H1 (cell line): ENCODE data around the gene LRRC4C. TPM values are rescaled to one million over a fixed set of nuclear protein-coding genes. Genes with fewer than 3 reads are reported as not detected.

Experiments used
- CTCF ChIA-PET: fragments of 300-600 bp; sonication (Branson Sonifier 250); formaldehyde crosslinking; loops from one replicate; lab custom pipeline; 2021; ENCODE audit not compliant: partially characterized antibody; lab: Charles Lee
- POLR2A ChIA-PET: fragments of 300-600 bp; sonication (Branson Sonifier 250); formaldehyde crosslinking; loops from one replicate; lab custom pipeline; 2021; ENCODE audit warnings: inconsistent platforms; ENCODE audit not compliant: partially characterized antibody; lab: Charles Lee
- DNase-seq, 2 experiments: peaks; one replicate each; pipeline versions ENCODE4 v3.0.0 to v3.0.0-alpha.2; 2010 to 2022; ENCODE audit warnings: low spot score in 2 of 2, low read depth in 1 of 2, mixed read lengths in 1 of 2
- FAIRE-seq: peaks from 2 replicates; lab custom pipeline; 2011; peaks lifted over from hg19 to GRCh38; lab: Jason Lieb, UNC
- H2AFZ ChIP-seq: 2 replicates; pipeline ENCODE4 v1.8.1; 2012; ENCODE audit warnings: low read length, inconsistent platforms
- H2AK5ac ChIP-seq: 2 replicates; pipeline ENCODE4 v1.6.1; 2013; ENCODE audit warnings: low read depth, low read length
- H2BK120ac ChIP-seq: replicated peaks from 2 replicates; pipeline ENCODE3; 2013; ENCODE audit warnings: low read depth, low read length, inconsistent platforms
- H2BK12ac ChIP-seq: 2 replicates; pipeline ENCODE4 v1.6.1; 2013; ENCODE audit warnings: low read depth, low read length
- H2BK15ac ChIP-seq: 2 replicates; pipeline ENCODE4 v1.6.1; 2013; ENCODE audit warnings: low read length
- H2BK20ac ChIP-seq: 2 replicates; pipeline ENCODE4 v1.6.1; 2013; ENCODE audit warnings: low read length
- H2BK5ac ChIP-seq: 2 replicates; pipeline ENCODE4 v1.6.1; 2013; ENCODE audit warnings: low read depth, low read length
- H3K14ac ChIP-seq: 2 replicates; pipeline ENCODE4 v1.6.1; 2013; ENCODE audit warnings: inconsistent platforms; ENCODE audit not compliant: insufficient read length
- H3K18ac ChIP-seq: 2 replicates; pipeline ENCODE4 v1.6.1; 2013; ENCODE audit warnings: low read length; ENCODE audit errors: extremely low read depth
- H3K23ac ChIP-seq: 2 replicates; pipeline ENCODE4 v1.6.1; 2013; ENCODE audit warnings: inconsistent platforms; ENCODE audit not compliant: insufficient read length
- H3K23me2 ChIP-seq: 2 replicates; pipeline ENCODE4 v1.6.1; 2013; ENCODE audit warnings: low read depth, low read length
- H3K27ac ChIP-seq: 2 replicates; pipeline ENCODE4 v1.6.1; 2011; ENCODE audit warnings: low read depth, low read length, inconsistent platforms
- H3K27me3 ChIP-seq, 4 experiments: replicated peaks in 1 of 4; 1 replicate in 1 of 4; 2 replicates in 3 of 4; pipeline versions ENCODE4 v1.6.1 to v1.8.1; 2011 to 2013; ENCODE audit warnings: low read length in 3 of 4, mild to moderate bottlenecking in 3 of 4, inconsistent platforms in 2 of 4, mixed read lengths in 2 of 4, moderate library complexity in 1 of 4; ENCODE audit not compliant: control insufficient read depth in 3 of 4, insufficient read depth in 3 of 4; ENCODE audit errors: extremely low read depth in 1 of 4
- H3K36me3 ChIP-seq, 4 experiments: 2 replicates each; pipeline versions ENCODE4 v1.6.1 to v1.8.1; 2011 to 2013; ENCODE audit warnings: mild to moderate bottlenecking in 4 of 4, low read length in 3 of 4, moderate library complexity in 2 of 4, control low read depth in 1 of 4, inconsistent platforms in 1 of 4; ENCODE audit not compliant: insufficient read depth in 4 of 4, control insufficient read depth in 2 of 4
- H3K4ac ChIP-seq: replicated peaks from 2 replicates; pipeline ENCODE3; 2013; ENCODE audit warnings: low read length, low read depth, mixed read lengths, inconsistent platforms; ENCODE audit not compliant: insufficient read length
- H3K4me1 ChIP-seq, 4 experiments: replicated peaks in 1 of 4; 1 replicate in 1 of 4; 2 replicates in 3 of 4; pipeline versions ENCODE4 v1.6.1 to v1.8.1; 2011 to 2013; ENCODE audit warnings: low read length in 3 of 4, inconsistent platforms in 2 of 4, mixed read lengths in 1 of 4; ENCODE audit not compliant: insufficient read depth in 4 of 4, control insufficient read depth in 3 of 4
- H3K4me2 ChIP-seq, 2 experiments: 2 replicates each; pipeline versions ENCODE4 v1.6.1 to v1.8.1; 2011 to 2013; ENCODE audit warnings: low read depth in 2 of 2, low read length in 2 of 2, control low read depth in 1 of 2, inconsistent platforms in 1 of 2, mild to moderate bottlenecking in 1 of 2; ENCODE audit not compliant: insufficient read depth in 1 of 2
- H3K4me3 ChIP-seq, 4 experiments: fragments of 200-600, 300-600 bp in 1 of 4; sonication (generic), shearing (Covaris generic), sonication (Bioruptor Twin) in 1 of 4; 2 replicates each; pipeline versions ENCODE4 v1.5.1 to v1.8.1; 2011 to 2016; ENCODE audit warnings: low read length in 4 of 4, low read depth in 3 of 4, control low read depth in 2 of 4, inconsistent platforms in 2 of 4, mild to moderate bottlenecking in 2 of 4, mixed read lengths in 1 of 4, moderate library complexity in 1 of 4; ENCODE audit not compliant: insufficient read depth in 2 of 4; ENCODE audit errors: extremely low read depth in 1 of 4
- H3K56ac ChIP-seq: replicated peaks from 2 replicates; pipeline ENCODE3; 2013; ENCODE audit warnings: low read depth, mild to moderate bottlenecking, mixed read lengths, low read length, inconsistent platforms; ENCODE audit not compliant: insufficient read length
- H3K79me1 ChIP-seq: 2 replicates; pipeline ENCODE4 v1.6.1; 2013; ENCODE audit warnings: low read depth, low read length, control low read depth
- H3K79me2 ChIP-seq, 2 experiments: 2 replicates each; pipeline versions ENCODE4 v1.6.1 to v1.8.1; 2012 to 2013; ENCODE audit warnings: low read length in 2 of 2, mild to moderate bottlenecking in 2 of 2, inconsistent platforms in 1 of 2; ENCODE audit not compliant: insufficient read depth in 2 of 2, control insufficient read depth in 1 of 2
- H3K9ac ChIP-seq, 4 experiments: replicated peaks in 1 of 4; 1 replicate in 1 of 4; 2 replicates in 3 of 4; pipeline versions ENCODE4 v1.6.1 to v1.8.1; 2011 to 2013; ENCODE audit warnings: low read depth in 3 of 4, low read length in 3 of 4, control low read depth in 2 of 4, mild to moderate bottlenecking in 2 of 4, moderate library complexity in 2 of 4, inconsistent platforms in 1 of 4; ENCODE audit errors: extremely low read depth in 1 of 4
- H3K9me3 ChIP-seq, 2 experiments: 2 replicates each; pipeline versions ENCODE4 v1.6.1 to v1.8.1; 2012 to 2013; ENCODE audit warnings: mild to moderate bottlenecking in 2 of 2, moderate library complexity in 2 of 2, control low read depth in 1 of 2, inconsistent platforms in 1 of 2, low read depth in 1 of 2, low read length in 1 of 2, mixed read lengths in 1 of 2; ENCODE audit not compliant: insufficient read depth in 2 of 2
- H4K20me1 ChIP-seq, 2 experiments: replicated peaks in 1 of 2; 2 replicates each; pipeline versions ENCODE3 to v1.8.1; 2011 to 2013; ENCODE audit warnings: inconsistent platforms in 2 of 2, low read length in 2 of 2, mild to moderate bottlenecking in 1 of 2; ENCODE audit not compliant: insufficient read depth in 2 of 2, control insufficient read depth in 1 of 2
- H4K5ac ChIP-seq: 2 replicates; pipeline ENCODE4 v1.6.1; 2013; ENCODE audit warnings: low read length, low read depth, mixed read lengths, inconsistent platforms; ENCODE audit not compliant: insufficient read length
- H4K8ac ChIP-seq: 2 replicates; pipeline ENCODE4 v1.8.0; 2013; ENCODE audit warnings: mild to moderate bottlenecking, moderate library complexity, low read length, inconsistent platforms; ENCODE audit not compliant: insufficient read depth; ENCODE audit errors: extremely low read depth
- H4K91ac ChIP-seq: replicated peaks from 2 replicates; pipeline ENCODE3; 2013; ENCODE audit warnings: low read length, mixed read lengths, inconsistent platforms; ENCODE audit not compliant: insufficient read length
- BACH1 ChIP-seq: IDR thresholded peaks from 2 replicates; pipeline ENCODE4 v1.6.1; 2012; ENCODE audit warnings: low read length, improper control_type of control experiment
- BCL11A ChIP-seq, 2 experiments: IDR thresholded peaks; one replicate each; pipeline ENCODE4 v1.6.1; 2011; ENCODE audit warnings: low read depth in 2 of 2, low read length in 2 of 2, mild to moderate bottlenecking in 2 of 2
- CHD1 ChIP-seq: IDR thresholded peaks from 2 replicates; pipeline ENCODE4 v1.6.1; 2012; ENCODE audit warnings: low read depth, low read length, improper control_type of control experiment
- JUND ChIP-seq: IDR thresholded peaks from 2 replicates; pipeline ENCODE4 v1.6.1; 2011; ENCODE audit warnings: mild to moderate bottlenecking, improper control_type of control experiment, low read length
- MAFK ChIP-seq: IDR thresholded peaks from 2 replicates; pipeline ENCODE4 v1.6.1; 2012; ENCODE audit warnings: low read depth, mild to moderate bottlenecking, improper control_type of control experiment, low read length
- POU5F1 ChIP-seq: IDR thresholded peaks from 2 replicates; pipeline ENCODE4 v1.6.1; 2011; ENCODE audit warnings: low read depth, mild to moderate bottlenecking, low read length, moderate library complexity
- RFX5 ChIP-seq: IDR thresholded peaks from 2 replicates; pipeline ENCODE4 v1.6.1; 2011; ENCODE audit warnings: low read depth, low read length, improper control_type of control experiment, borderline replicate concordance
- RXRA ChIP-seq: IDR thresholded peaks from 2 replicates; pipeline ENCODE4 v1.6.1; 2011; ENCODE audit warnings: low read depth, mild to moderate bottlenecking, low read length, moderate library complexity; ENCODE audit not compliant: insufficient read depth
- SIRT6 ChIP-seq: IDR thresholded peaks from one replicate; pipeline ENCODE4 v1.7.1; 2012; ENCODE audit warnings: low read length, inconsistent platforms
- SP1 ChIP-seq: IDR thresholded peaks from 2 replicates; pipeline ENCODE4 v1.6.1; 2011; ENCODE audit warnings: low read depth, low read length
- SRF ChIP-seq: IDR thresholded peaks from 2 replicates; pipeline ENCODE4 v1.6.1; 2011; ENCODE audit warnings: mild to moderate bottlenecking, low read depth, low read length, moderate library complexity
- WGBS, 2 experiments: shearing (Covaris generic) in 1 of 2; methylation state at CpG; one replicate each; pipeline versions ENCODE4 v1.1.6 to v1.1.7; 2013 to 2015; ENCODE audit warnings: low lambda C conversion rate in 2 of 2, mixed read lengths in 2 of 2, inconsistent platforms in 1 of 2, low coverage in 1 of 2, missing lambda C conversion rate in 1 of 2; ENCODE audit not compliant: insufficient replicate concordance in 2 of 2, insufficient coverage in 1 of 2, insufficient read length in 1 of 2; ENCODE audit errors: extremely low coverage in 1 of 2, missing lambda C conversion rate in 1 of 2; 5-methylcytosine and 5-hydroxymethylcytosine counted together
- polyA plus RNA-seq, 7 experiments: library from polyadenylated mRNA; depleted of rRNA in 3 of 7; stranded (reverse) in 5 of 7; unstranded in 2 of 7; fragments of >200 nt in 5 of 7; fragments of 200-250 nt in 2 of 7; gene quantifications; 1 replicate in 5 of 7; 2 replicates in 1 of 7; 4 replicates in 1 of 7; pipeline versions ENCODE4 v1.2.1 to v1.2.3, GENCODE V29; 2011 to 2013; ENCODE audit warnings: missing spikeins in 2 of 7, mixed read lengths in 2 of 7
- total RNA-seq: library from RNA; stranded (reverse); fragmentation: NEBNext Ultra II Directional; extraction: Animal tissue kit (Norgen Biotek cat#: 25700); gene quantifications from 2 replicates; pipeline ENCODE4 v1.2.1, GENCODE V29; 2021

The LRRC4C gene
- total and polyA plus RNA-seq, 2 of the 8 experiments (the other 6 are each of a cell fraction or from before 2014, with no cell fraction given): 0.23 to 2.2 TPM

GRCh38 chr11:41346042-41346441 is 113.4 kb downstream of the LRRC4C start:
- Histone ChIP-seq H4K20me1 (no peaks in the 10 kb centered on the region), H4K5ac (no peak overlapping the region), H4K91ac (no peak overlapping the region), H3K9ac (no peak overlapping the region), H3K56ac (no peak overlapping the region), H3K18ac (no peak overlapping the region), H3K27ac (no peak overlapping the region), H2BK120ac (no peak overlapping the region), H4K8ac (no peak overlapping the region), H2BK20ac (no peak overlapping the region), H2BK12ac (no peak overlapping the region), H3K79me2 (no peaks in the 10 kb centered on the region), H2BK15ac (no peak overlapping the region), H3K4me3 (no peak overlapping the region), H3K14ac (no peak overlapping the region), H3K9me3 (no peaks in the 10 kb centered on the region), H3K79me1 (no peaks in the 10 kb centered on the region), H3K23ac (no peak overlapping the region), H2AK5ac (no peak overlapping the region), H3K36me3 (no peaks in the 10 kb centered on the region), H3K4ac (no peak overlapping the region), H3K23me2 (no peaks in the 10 kb centered on the region), H2AFZ (no peak overlapping the region), H3K4me2 (no peak overlapping the region), H3K4me1 (no peaks in the 10 kb centered on the region), H3K27me3 (no peaks in the 10 kb centered on the region), H2BK5ac (no peak overlapping the region)
- DNase-seq (no peak), FAIRE-seq (no peak)
- CTCF ChIA-PET: interaction anchor here (0.7 kb wide), 1 partner anchor 840 kb away, joined by 3 read pairs; no protein-coding TSS in a partner anchor
- POLR2A ChIA-PET: no interaction called here
- WGBS, 2 experiments: 90% methylated on average over 2 of the region's 2 CpGs; no CpG with 5 or more reads in 1 of the 2 experiments
- no peak for TF ChIP-seq BCL11A (IDR thresholded peaks at IDR 0.05; ENCODE audit: low read depth in 2 of 2, low read length in 2 of 2)
- TF ChIP-seq RXRA: no peak
- TF ChIP-seq MAFK: no peak
- no peak for TF ChIP-seq RFX5
- TF ChIP-seq POU5F1: no peak
- TF ChIP-seq BACH1: no peak
- TF ChIP-seq CHD1: no peak
- TF ChIP-seq JUND: no peak
- no peak for TF ChIP-seq SIRT6
- no peak for TF ChIP-seq SRF
- no peak for TF ChIP-seq SP1
